Breast epithelium (tissue), 4 donors: Measurements from ENCODE around the gene ARPP19. TPM values are rescaled to one million over a fixed set of nuclear protein-coding genes. Genes with fewer than 3 reads are reported as not detected.

Experiments used
- DNase-seq, 2 donors: peaks; one replicate each; pipeline ENCODE4 v3.0.0-alpha.2; 2019; ENCODE audit warnings: low spot score in 2 of 2
- H3K27ac ChIP-seq, 2 donors: fragments of 200-600 bp; sonication (generic) in 1 of 2; one replicate each; pipeline ENCODE4 v1.5.1; 2016 to 2019; ENCODE audit warnings: mild to moderate bottlenecking in 1 of 2
- H3K27me3 ChIP-seq, 2 donors: fragments of 200-600 bp; sonication (generic) in 1 of 2; one replicate each; pipeline versions ENCODE4 v1.5.1 to v1.6.0; 2017 to 2019; ENCODE audit warnings: control low read depth in 1 of 2, mild to moderate bottlenecking in 1 of 2
- H3K36me3 ChIP-seq: fragments of 200-600 bp; one replicate; pipeline ENCODE4 v1.5.1; 2019
- H3K4me1 ChIP-seq, 2 donors: fragments of 200-600 bp; sonication (generic); one replicate each; pipeline ENCODE4 v1.5.1; 2016 to 2019; ENCODE audit warnings: control low read depth in 1 of 2
- H3K4me3 ChIP-seq, 3 donors: fragments of 200-600 bp; sonication (generic); 1 replicate in 2 of 3; 2 replicates in 1 of 3; pipeline ENCODE4 v1.5.1; 2016 to 2019; ENCODE audit warnings: mild to moderate bottlenecking in 3 of 3, moderate library complexity in 2 of 3
- H3K9me3 ChIP-seq, 2 donors: fragments of 200-600 bp; sonication (generic) in 1 of 2; one replicate each; pipeline ENCODE4 v1.5.1; 2016 to 2019; ENCODE audit warnings: control low read depth in 1 of 2
- CTCF ChIP-seq, 3 donors: fragments of 450-650 bp; IDR thresholded peaks; one replicate each; pipeline ENCODE4 v1.5.1; 2016 to 2017; ENCODE audit warnings: antibody characterized with exemption in 3 of 3, mild to moderate bottlenecking in 3 of 3, moderate library complexity in 3 of 3
- POLR2A ChIP-seq: fragments of 450-650 bp; IDR thresholded peaks from one replicate; pipeline ENCODE4 v1.6.1; 2016; ENCODE audit warnings: antibody characterized with exemption, mild to moderate bottlenecking, moderate library complexity
- POLR2AphosphoS5 ChIP-seq, 3 donors: sonication (generic); formaldehyde crosslinking; IDR thresholded peaks; one replicate each; pipeline ENCODE4 v1.6.1; 2017; ENCODE audit warnings: antibody characterized with exemption in 3 of 3
- intact Hi-C: fragments of 100-400 bp; cut with DNase I; formaldehyde crosslinking; loops from one replicate; pipeline ENCODE4 v1.15.1; 2023; ENCODE audit warnings: low total_unique reads
- total RNA-seq, 3 donors: library from RNA; depleted of rRNA; stranded (reverse); fragments of >200 nt; gene quantifications; one replicate each; pipeline ENCODE4 v1.1.0, GENCODE V29; 2016

The ARPP19 gene
- total RNA-seq, 3 donors from 2014 or later = 111 to 158 (median 151) TPM

GRCh38 chr15:52523647-52524046 is 45.2 kb downstream of the ARPP19 start:
- H3K9me3 ChIP-seq = no peaks in the 10 kb centered on the region
- no peaks in the 10 kb centered on the region for H3K4me1 ChIP-seq
- H3K4me3 ChIP-seq = no peak overlapping the region
- no peaks in the 10 kb centered on the region for H3K27me3 ChIP-seq
- no peak for TF ChIP-seq POLR2A
- TF ChIP-seq CTCF (IDR thresholded peaks at IDR 0.05) = no peak
- intact Hi-C loops = no loop called here
- DNase-seq = no peak
- H3K27ac ChIP-seq = no peak overlapping the region
- no peaks in the 10 kb centered on the region for H3K36me3 ChIP-seq

- Histone ChIP-seq H3K9me3 (no peaks in the 10 kb centered on the region), H3K27ac (no peak overlapping the region), H3K27me3 (no peaks in the 10 kb centered on the region), H3K4me3 (no peak overlapping the region), H3K36me3 (no peaks in the 10 kb centered on the region), H3K4me1 (no peaks in the 10 kb centered on the region)
- DNase-seq = no peak
- TF ChIP-seq CTCF (IDR thresholded peaks at IDR 0.05) (no peak), POLR2AphosphoS5 (IDR thresholded peaks at IDR 0.05) (no peak), POLR2A (no peak)
- intact Hi-C loops = no loop called here
Observed at GRCh38 chr15:52523192-52523591, 45.6 kb downstream of the ARPP19 start.

- Histone ChIP-seq H3K9me3 (no peaks in the 10 kb centered on the region), H3K27ac (no peak overlapping the region), H3K4me3 (no peak overlapping the region), H3K4me1 (no peaks in the 10 kb centered on the region), H3K27me3 (no peaks in the 10 kb centered on the region), H3K36me3 (no peaks in the 10 kb centered on the region)
- TF ChIP-seq POLR2A (no peak), POLR2AphosphoS5 (IDR thresholded peaks at IDR 0.05) (no peak), CTCF (IDR thresholded peaks at IDR 0.05) (no peak)
- intact Hi-C loops = no loop called here
- no peak for DNase-seq
Observed at GRCh38 chr15:52521682-52522081, 47.1 kb downstream of the ARPP19 start.

- Histone ChIP-seq H3K4me1 (no peaks in the 10 kb centered on the region), H3K27me3 (no peaks in the 10 kb centered on the region), H3K4me3 (no peak overlapping the region), H3K9me3 (no peaks in the 10 kb centered on the region), H3K36me3 (no peaks in the 10 kb centered on the region), H3K27ac (no peak overlapping the region)
- intact Hi-C loops = no loop called here
- no peak for DNase-seq
- TF ChIP-seq POLR2A (no peak), POLR2AphosphoS5 (IDR thresholded peaks at IDR 0.05) (no peak), CTCF (IDR thresholded peaks at IDR 0.05) (no peak)
Observed at GRCh38 chr15:52520421-52520820, 48.4 kb downstream of the ARPP19 start.

GRCh38 chr15:52518487-52519371 is 50.1 kb downstream of the ARPP19 start:
- Histone ChIP-seq H3K27ac (no peak overlapping the region), H3K4me3 (no peak overlapping the region), H3K9me3 (no peaks in the 10 kb centered on the region), H3K4me1 (no peaks in the 10 kb centered on the region), H3K36me3 (no peaks in the 10 kb centered on the region), H3K27me3 (no peaks in the 10 kb centered on the region)
- intact Hi-C loops = no loop called here
- TF ChIP-seq POLR2AphosphoS5 (IDR thresholded peaks at IDR 0.05) = no peak
- no peak for TF ChIP-seq POLR2A
- TF ChIP-seq CTCF (IDR thresholded peaks at IDR 0.05) = no peak
- no peak for DNase-seq
